IMR-90 (cell line): ENCODE data around the gene CALHM3. TPM values are rescaled to one million over a fixed set of nuclear protein-coding genes. Genes with fewer than 3 reads are reported as not detected.

ENCODE experiments used
- ATAC-seq: fragments of 200-7000 bp; cut with Tn5 transposase; 2 replicates; pipeline ENCODE4 v1.9.1; 2020; ENCODE audit warnings: low read depth, mild to moderate bottlenecking, moderate library complexity
- BruUV-seq: library from RNA; stranded (reverse); fragments of 400-500 nt; replicated peaks from 2 replicates; lab custom pipeline; 2021; lab: Mats Ljungman, UMichigan
- CTCF ChIA-PET: fragments of 300-600 bp; formaldehyde crosslinking; extraction: SDS; loops from one replicate; lab custom pipeline; 2021; ENCODE audit warnings: antibody characterized with exemption; lab: Yijun Ruan, JAX
- POLR2A ChIA-PET: fragments of 300-600 bp; sonication (Branson Sonifier 250); formaldehyde crosslinking; loops from one replicate; lab custom pipeline; 2022; ENCODE audit warnings: antibody characterized with exemption; ENCODE audit not compliant: unreplicated experiment; lab: Charles Lee
- DNase-seq: peaks from one replicate; pipeline ENCODE4 v3.0.0; 2013
- H2AFZ ChIP-seq: replicated peaks from 2 replicates; pipeline ENCODE3; 2013; ENCODE audit warnings: low read length, mild to moderate bottlenecking; ENCODE audit not compliant: poor library complexity
- H2AK5ac ChIP-seq: 2 replicates; pipeline ENCODE4 v1.6.1; 2013; ENCODE audit warnings: low read depth, low read length, inconsistent platforms
- H2AK9ac ChIP-seq: replicated peaks from 2 replicates; pipeline ENCODE3; 2013; ENCODE audit warnings: mild to moderate bottlenecking, low read depth, low read length, moderate library complexity; ENCODE audit not compliant: poor library complexity
- H2BK120ac ChIP-seq: 2 replicates; pipeline ENCODE4 v1.6.1; 2013; ENCODE audit warnings: low read depth, low read length, inconsistent platforms
- H2BK15ac ChIP-seq: 3 replicates; pipeline ENCODE4 v1.6.1; 2013; ENCODE audit warnings: low read depth, low read length, inconsistent platforms
- H2BK20ac ChIP-seq: 2 replicates; pipeline ENCODE4 v1.6.1; 2013; ENCODE audit warnings: low read depth, mild to moderate bottlenecking, inconsistent platforms, low read length, moderate library complexity
- H2BK5ac ChIP-seq: 2 replicates; pipeline ENCODE4 v1.6.1; 2013; ENCODE audit warnings: mild to moderate bottlenecking, low read depth, low read length, inconsistent platforms; ENCODE audit not compliant: poor library complexity, severe bottlenecking
- H3K14ac ChIP-seq: replicated peaks from 2 replicates; pipeline ENCODE4 v1.6.1; 2013; ENCODE audit warnings: low read depth, low read length, inconsistent platforms
- H3K18ac ChIP-seq: 2 replicates; pipeline ENCODE4 v1.6.1; 2013; ENCODE audit warnings: low read depth, low read length, control low read depth
- H3K23ac ChIP-seq: 2 replicates; pipeline ENCODE4 v1.6.1; 2013; ENCODE audit warnings: low read depth, low read length, inconsistent platforms
- H3K27ac ChIP-seq: 2 replicates; pipeline ENCODE4 v1.5.1; 2013; ENCODE audit warnings: mild to moderate bottlenecking, control low read depth, low read length; ENCODE audit not compliant: insufficient read depth
- H3K27me3 ChIP-seq: 2 replicates; pipeline ENCODE4 v1.6.1; 2013; ENCODE audit warnings: low read length; ENCODE audit not compliant: control insufficient read depth, insufficient read depth
- H3K36me3 ChIP-seq: 2 replicates; pipeline ENCODE4 v1.6.1; 2013; ENCODE audit warnings: low read length, mixed read lengths; ENCODE audit not compliant: control insufficient read depth, insufficient read depth
- H3K4ac ChIP-seq: 2 replicates; pipeline ENCODE4 v1.6.1; 2013; ENCODE audit warnings: low read depth, low read length, inconsistent platforms
- H3K4me1 ChIP-seq: 2 replicates; pipeline ENCODE4 v1.6.1; 2013; ENCODE audit warnings: low read length, mixed read lengths; ENCODE audit not compliant: control insufficient read depth, insufficient read depth
- H3K4me2 ChIP-seq: 2 replicates; pipeline ENCODE4 v1.6.1; 2013; ENCODE audit warnings: low read depth, mild to moderate bottlenecking, control low read depth, low read length, moderate library complexity
- H3K4me3 ChIP-seq: 2 replicates; pipeline ENCODE4 v1.5.1; 2013; ENCODE audit warnings: low read depth, mild to moderate bottlenecking, control low read depth, low read length, moderate library complexity; ENCODE audit not compliant: insufficient read depth
- H3K56ac ChIP-seq: 2 replicates; pipeline ENCODE4 v1.6.1; 2013; ENCODE audit warnings: low read length, inconsistent platforms; ENCODE audit not compliant: insufficient read depth; ENCODE audit errors: extremely low read depth
- H3K79me1 ChIP-seq, 2 experiments: 2 replicates each; pipeline ENCODE4 v1.6.1; 2013; ENCODE audit warnings: low read length in 2 of 2, inconsistent platforms in 1 of 2, low read depth in 1 of 2
- H3K9ac ChIP-seq: 2 replicates; pipeline ENCODE4 v1.6.1; 2013; ENCODE audit warnings: low read depth, low read length, control low read depth
- H3K9me1 ChIP-seq: 2 replicates; pipeline ENCODE4 v1.6.1; 2013; ENCODE audit warnings: low read length, inconsistent platforms; ENCODE audit not compliant: insufficient read depth
- H3K9me3 ChIP-seq: 2 replicates; pipeline ENCODE4 v1.6.1; 2013; ENCODE audit warnings: low read length; ENCODE audit not compliant: control insufficient read depth, insufficient read depth
- H4K20me1 ChIP-seq: 2 replicates; pipeline ENCODE4 v1.6.1; 2013; ENCODE audit warnings: low read length, inconsistent platforms; ENCODE audit not compliant: insufficient read depth
- H4K5ac ChIP-seq: 2 replicates; pipeline ENCODE4 v1.6.1; 2013; ENCODE audit warnings: mild to moderate bottlenecking, low read depth, low read length, control low read depth
- H4K8ac ChIP-seq, 2 experiments: 2 replicates each; pipeline ENCODE4 v1.6.1; 2013; ENCODE audit warnings: low read depth in 2 of 2, low read length in 2 of 2, control low read depth in 1 of 2, inconsistent platforms in 1 of 2
- H4K91ac ChIP-seq: 2 replicates; pipeline ENCODE4 v1.6.1; 2013; ENCODE audit warnings: low read depth, low read length, inconsistent platforms; ENCODE audit not compliant: insufficient read depth
- BHLHE40 ChIP-seq: fragments of 150-350 bp; IDR thresholded peaks from 2 replicates; pipeline ENCODE4 v1.6.1; 2016; ENCODE audit warnings: mild to moderate bottlenecking, low read depth, low read length
- CEBPB ChIP-seq: IDR thresholded peaks from 2 replicates; pipeline ENCODE4 v1.6.1; 2012; ENCODE audit warnings: low read depth, low read length, improper control_type of control experiment
- CHD1 ChIP-seq: IDR thresholded peaks from 2 replicates; pipeline ENCODE4 v1.6.1; 2012; ENCODE audit warnings: low read depth, low read length, improper control_type of control experiment
- FOS ChIP-seq: fragments of 150-350 bp; IDR thresholded peaks from 2 replicates; pipeline ENCODE4 v1.6.1; 2016; ENCODE audit warnings: low read depth, low read length
- MAFK ChIP-seq: IDR thresholded peaks from 2 replicates; pipeline ENCODE4 v1.6.1; 2012; ENCODE audit warnings: low read depth, low read length, improper control_type of control experiment
- MAZ ChIP-seq: IDR thresholded peaks from 2 replicates; pipeline ENCODE4 v1.6.1; 2012; ENCODE audit warnings: low read depth, mild to moderate bottlenecking, low read length, improper control_type of control experiment, moderate library complexity, borderline replicate concordance
- MXI1 ChIP-seq: IDR thresholded peaks from 2 replicates; pipeline ENCODE4 v1.6.1; 2012; ENCODE audit warnings: low read depth, mild to moderate bottlenecking, low read length, moderate library complexity, borderline replicate concordance
- NFE2L2 ChIP-seq: fragments of 150-350 bp; IDR thresholded peaks from 2 replicates; pipeline ENCODE4 v1.6.1; 2016; ENCODE audit warnings: low read depth, mild to moderate bottlenecking, low read length
- POLR2A ChIP-seq: IDR thresholded peaks from 2 replicates; pipeline ENCODE4 v1.6.1; 2012; ENCODE audit warnings: mild to moderate bottlenecking, low read depth, low read length
- RCOR1 ChIP-seq: IDR thresholded peaks from 2 replicates; pipeline ENCODE4 v1.6.1; 2012; ENCODE audit warnings: mild to moderate bottlenecking, low read length, improper control_type of control experiment; ENCODE audit not compliant: insufficient replicate concordance
- RFX5 ChIP-seq: IDR thresholded peaks from 2 replicates; pipeline ENCODE4 v1.8.0; 2012; ENCODE audit warnings: low read depth, mild to moderate bottlenecking, low read length, moderate library complexity
- SMC3 ChIP-seq: fragments of 150-350 bp; IDR thresholded peaks from 2 replicates; pipeline ENCODE4 v1.6.1; 2016; ENCODE audit warnings: low read depth, mild to moderate bottlenecking, antibody characterized with exemption, low read length, moderate library complexity
- WGBS, 2 experiments: methylation state at CpG; one replicate each; pipeline versions ENCODE4 v1.1.5 to v1.1.7; 2013; ENCODE audit warnings: missing lambda C conversion rate in 2 of 2; ENCODE audit not compliant: insufficient read length in 1 of 2; ENCODE audit errors: extremely low coverage in 2 of 2; 5-methylcytosine and 5-hydroxymethylcytosine counted together
- dilution Hi-C: fragments of 300-500 bp; cut with HindIII; formaldehyde crosslinking; loops from one replicate; pipeline ENCODE4 v1.14.3; 2018; ENCODE audit warnings: low sequenced_read_pairs; ENCODE audit not compliant: unreplicated experiment
- in situ Hi-C: fragments of 300-500 bp; cut with MboI; formaldehyde crosslinking; loops from 3 replicates; pipeline ENCODE4 v1.14.3; 2019; ENCODE audit warnings: low sequenced_read_pairs, inconsistent platforms, mixed read lengths
- intact Hi-C: fragments of 100-400 bp; cut with micrococcal nuclease; formaldehyde crosslinking; loops from 2 replicates; pipeline ENCODE4 v1.10.0; 2022
- polyA plus RNA-seq, 3 experiments: library from polyadenylated mRNA; depleted of rRNA; stranded (reverse); fragments of >200 nt; gene quantifications; 2 replicates each; pipeline ENCODE4 v1.2.3, GENCODE V29; 2012; ENCODE audit warnings: low replicate concordance in 1 of 3
- total RNA-seq: library from RNA; depleted of rRNA; stranded (reverse); fragments of >200 nt; gene quantifications from 2 replicates; pipeline ENCODE4 v1.2.3, GENCODE V29; 2012
- TF ChIP-seq, protein P1 (sequence below): fragments of 150-350 bp; IDR thresholded peaks from 2 replicates; pipeline ENCODE4 v1.6.1; 2016; ENCODE audit warnings: low read depth, mild to moderate bottlenecking, low read length, moderate library complexity, borderline replicate concordance
- TF ChIP-seq, protein P2 (sequence below): conservative IDR thresholded peaks from 2 replicates; pipeline ENCODE4 v1.5.1; 2012; ENCODE audit warnings: mild to moderate bottlenecking, low read depth, low read length, improper control_type of control experiment

CALHM3 gene
- total and polyA plus RNA-seq, 2 of the 4 experiments (the other 2 are of a cell fraction) = not detected

DNA sequence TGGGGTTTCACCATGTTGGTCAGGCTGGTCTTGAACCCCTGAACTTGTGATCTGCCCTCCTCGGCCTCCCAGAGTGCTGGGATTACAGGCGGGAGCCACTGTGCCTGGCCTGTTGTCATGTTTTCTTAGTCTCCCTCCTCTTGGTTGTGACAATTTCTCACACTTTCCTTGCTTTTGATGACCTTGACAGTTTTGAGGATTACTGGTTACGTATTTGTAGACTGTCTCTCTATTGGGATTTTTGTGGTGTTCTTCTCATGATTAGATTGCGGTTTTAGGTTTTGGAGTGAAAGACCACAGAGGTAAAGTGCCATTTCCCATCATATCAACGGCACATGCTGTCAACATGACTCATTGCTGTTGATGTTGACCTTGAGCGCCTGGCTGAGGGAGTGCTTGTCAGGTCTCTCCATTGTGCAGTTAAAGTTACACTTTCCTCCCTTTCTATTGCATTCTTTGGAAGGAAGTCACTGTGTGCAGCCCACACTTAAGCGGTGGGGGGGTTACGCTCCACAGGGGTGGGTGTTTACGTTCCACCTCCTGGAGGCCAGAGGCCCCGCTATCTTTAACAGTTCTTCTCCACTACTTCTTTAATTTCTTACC is 25.2 kb upstream of the CALHM3 start:
- DNase-seq = peak; percentile 94
- ATAC-seq = peak; percentile 96
- Histone ChIP-seq H3K36me3 (no peaks in the 10 kb centered on the region), H3K4me1 (0 out of 2 replicates have a peak, but pooled peaks cover 2% of the 10 kb centered on the region), H3K18ac (no peak overlapping the region), H3K4me2 (peak overlapping the region; percentile 31; the same call in 1 of the 2 replicates), H2BK20ac (no peak overlapping the region), H2BK5ac (no peak overlapping the region), H4K8ac (no peak overlapping the region), H3K27me3 (peaks cover 73% of the 10 kb centered on the region), H4K5ac (no peak overlapping the region), H3K4me3 (no peak overlapping the region), H3K4ac (no peak overlapping the region), H4K91ac (no peak overlapping the region), H2BK120ac (no peak overlapping the region), H2AK5ac (no peak overlapping the region), H2AFZ (no peak overlapping the region), H2AK9ac (no peak overlapping the region), H3K27ac (no peak overlapping the region), H3K56ac (no peak overlapping the region), H2BK15ac (no peak overlapping the region), H3K79me1 (no peaks in the 10 kb centered on the region), H3K9me1 (no peaks in the 10 kb centered on the region; the same call in 1 of the 2 replicates), H3K9me3 (no peaks in the 10 kb centered on the region), H3K23ac (no peak overlapping the region), H3K14ac (no peak overlapping the region), H3K9ac (no peak overlapping the region), H4K20me1 (peaks cover 44% of the 10 kb centered on the region; the same call in 1 of the 2 replicates)
- CTCF ChIA-PET = no interaction called here
- in situ Hi-C loops = no loop called here
- TF ChIP-seq NFE2L2 (no peak), MXI1 (no peak), CHD1 (no peak), POLR2A (no peak), SMC3 (no peak), CEBPB (no peak), MAFK (peak; percentile 81), MAZ (peak; percentile 80), BHLHE40 (peak; percentile 97), RFX5 (no peak), FOS (peak; percentile 71), RCOR1 (no peak)
- TF ChIP-seq, protein P1, sequence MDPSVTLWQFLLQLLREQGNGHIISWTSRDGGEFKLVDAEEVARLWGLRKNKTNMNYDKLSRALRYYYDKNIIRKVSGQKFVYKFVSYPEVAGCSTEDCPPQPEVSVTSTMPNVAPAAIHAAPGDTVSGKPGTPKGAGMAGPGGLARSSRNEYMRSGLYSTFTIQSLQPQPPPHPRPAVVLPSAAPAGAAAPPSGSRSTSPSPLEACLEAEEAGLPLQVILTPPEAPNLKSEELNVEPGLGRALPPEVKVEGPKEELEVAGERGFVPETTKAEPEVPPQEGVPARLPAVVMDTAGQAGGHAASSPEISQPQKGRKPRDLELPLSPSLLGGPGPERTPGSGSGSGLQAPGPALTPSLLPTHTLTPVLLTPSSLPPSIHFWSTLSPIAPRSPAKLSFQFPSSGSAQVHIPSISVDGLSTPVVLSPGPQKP = no peak
- TF ChIP-seq, protein P2, sequence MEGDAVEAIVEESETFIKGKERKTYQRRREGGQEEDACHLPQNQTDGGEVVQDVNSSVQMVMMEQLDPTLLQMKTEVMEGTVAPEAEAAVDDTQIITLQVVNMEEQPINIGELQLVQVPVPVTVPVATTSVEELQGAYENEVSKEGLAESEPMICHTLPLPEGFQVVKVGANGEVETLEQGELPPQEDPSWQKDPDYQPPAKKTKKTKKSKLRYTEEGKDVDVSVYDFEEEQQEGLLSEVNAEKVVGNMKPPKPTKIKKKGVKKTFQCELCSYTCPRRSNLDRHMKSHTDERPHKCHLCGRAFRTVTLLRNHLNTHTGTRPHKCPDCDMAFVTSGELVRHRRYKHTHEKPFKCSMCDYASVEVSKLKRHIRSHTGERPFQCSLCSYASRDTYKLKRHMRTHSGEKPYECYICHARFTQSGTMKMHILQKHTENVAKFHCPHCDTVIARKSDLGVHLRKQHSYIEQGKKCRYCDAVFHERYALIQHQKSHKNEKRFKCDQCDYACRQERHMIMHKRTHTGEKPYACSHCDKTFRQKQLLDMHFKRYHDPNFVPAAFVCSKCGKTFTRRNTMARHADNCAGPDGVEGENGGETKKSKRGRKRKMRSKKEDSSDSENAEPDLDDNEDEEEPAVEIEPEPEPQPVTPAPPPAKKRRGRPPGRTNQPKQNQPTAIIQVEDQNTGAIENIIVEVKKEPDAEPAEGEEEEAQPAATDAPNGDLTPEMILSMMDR = no peak
- 0% methylated on average over 1 of the region's 10 CpGs; no CpG with 5 or more reads in 1 of the 2 experiments for WGBS, 2 experiments
- BruUV-seq = no TSS peak
- intact Hi-C loops = no loop called here
- dilution Hi-C loops = no loop called here
- POLR2A ChIA-PET = interaction anchor here (0.6 kb wide), 1 partner anchor 650 kb away, joined by 4 read pairs; no protein-coding TSS in a partner anchor
